Activated CD8-positive, alpha-beta memory T cell treated with anti-CD3 and anti-CD28 coated beads, Interleukin-2, amount 50 U/mL, for 24 hours (primary cell): ENCODE results near the gene IER5.

ENCODE experiments used
- DNase-seq: peaks from one replicate; pipeline ENCODE4 v3.0.0-alpha.2; 2020; ENCODE audit errors: extremely low read depth

The IER5 gene

DNA sequence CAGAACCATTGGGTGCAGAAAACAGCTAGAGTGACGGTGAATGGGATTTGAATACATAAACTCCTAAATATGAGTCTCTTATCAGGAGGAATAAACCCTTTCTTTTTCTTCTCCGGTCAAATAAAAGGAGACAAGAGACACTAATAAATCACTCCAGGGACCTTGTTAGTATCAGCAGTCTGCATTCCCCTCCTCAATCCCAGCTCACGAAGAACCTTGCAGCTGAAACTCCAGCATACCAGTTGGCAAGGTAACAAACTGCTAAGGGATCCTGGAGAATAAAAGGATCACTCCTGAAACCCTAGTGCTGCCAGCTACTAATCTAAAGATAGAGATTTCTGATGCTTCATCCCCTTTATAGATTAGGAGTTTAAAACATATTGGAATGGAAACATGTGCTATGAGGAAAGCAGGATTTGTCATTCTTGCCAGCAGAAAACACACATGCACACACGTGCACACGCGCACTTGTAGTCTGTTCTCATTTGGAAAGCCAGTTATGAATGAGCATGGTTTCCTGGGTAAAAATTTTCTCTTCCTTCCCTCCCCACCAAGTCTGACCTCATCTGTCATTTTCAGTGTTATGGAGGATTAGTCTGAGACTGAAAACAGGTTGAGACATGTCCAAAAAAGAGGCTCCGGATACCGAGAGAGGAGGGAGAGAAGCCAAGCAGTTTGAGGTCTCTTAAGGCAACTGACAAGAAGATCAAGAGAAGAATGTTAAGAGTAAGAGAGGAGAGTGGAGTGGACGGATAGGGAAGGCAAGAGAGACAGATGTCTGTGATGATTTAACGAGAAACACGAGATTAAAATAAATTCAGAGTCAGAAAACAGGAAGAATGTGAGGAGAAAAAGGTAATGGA is 10.9 kb downstream of the IER5 start:
- DNase-seq, result no peak

DNA sequence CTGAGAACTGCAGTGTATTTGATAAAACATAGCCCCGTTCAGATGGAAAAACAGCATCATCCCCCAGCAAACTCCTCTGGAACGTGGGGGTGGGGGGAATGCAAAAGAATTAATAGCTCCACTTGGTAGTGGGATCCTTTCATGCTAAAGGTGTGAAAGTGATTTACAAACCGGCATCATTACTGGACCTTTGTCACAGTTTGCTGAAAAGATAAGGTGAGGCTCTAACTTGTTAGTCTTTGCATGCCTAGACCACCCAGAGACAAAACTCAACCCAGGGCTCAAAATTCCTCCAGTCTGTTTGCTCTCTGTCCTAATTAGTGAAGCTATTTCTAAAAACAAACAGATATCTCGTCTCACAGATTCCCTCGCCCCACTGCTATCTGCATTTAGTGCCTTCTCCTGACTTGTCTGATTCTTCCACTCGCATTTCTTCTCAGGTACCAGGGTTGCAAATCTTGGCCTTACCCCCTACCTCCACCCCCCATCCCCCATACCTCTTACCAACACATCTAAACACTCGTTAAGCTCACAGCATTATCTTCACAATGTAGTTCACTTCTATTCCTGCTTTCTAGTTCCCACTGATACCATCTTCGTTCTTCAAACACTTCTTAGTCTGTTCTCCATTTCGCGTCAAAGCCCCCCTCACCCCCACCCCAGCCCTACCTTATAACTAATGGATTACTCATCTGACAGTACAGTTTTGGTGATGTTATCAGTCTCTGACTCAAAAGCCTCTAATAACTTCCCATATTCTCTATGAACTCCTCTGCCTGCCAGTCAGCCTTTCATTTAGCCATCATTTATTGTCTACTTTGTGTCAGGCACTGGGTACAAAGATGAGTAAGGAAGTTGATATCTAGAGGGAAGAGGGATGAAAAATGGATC is 11.8 kb downstream of the IER5 start:
- no peak for DNase-seq

DNA sequence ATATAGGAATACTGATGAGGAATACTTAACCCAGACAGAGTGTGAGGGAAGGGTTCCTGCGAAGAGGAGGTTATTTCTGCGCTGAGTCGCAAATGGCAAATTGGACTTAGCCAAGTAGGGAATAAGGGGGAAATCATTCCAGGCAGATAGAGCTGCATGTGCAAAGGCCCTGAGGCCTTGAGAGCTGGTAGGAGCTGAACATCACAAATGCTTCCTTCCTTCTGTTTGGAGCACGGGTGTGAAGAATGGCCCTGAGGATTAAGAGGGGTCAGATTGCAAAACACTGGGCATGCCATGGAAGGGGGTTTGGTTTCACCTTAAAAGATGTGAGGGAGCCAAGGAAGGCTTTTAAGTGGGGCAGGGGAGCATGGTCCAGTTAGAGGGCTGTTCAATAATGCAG is 12.4 kb downstream of the IER5 start:
- no peak for DNase-seq

DNA sequence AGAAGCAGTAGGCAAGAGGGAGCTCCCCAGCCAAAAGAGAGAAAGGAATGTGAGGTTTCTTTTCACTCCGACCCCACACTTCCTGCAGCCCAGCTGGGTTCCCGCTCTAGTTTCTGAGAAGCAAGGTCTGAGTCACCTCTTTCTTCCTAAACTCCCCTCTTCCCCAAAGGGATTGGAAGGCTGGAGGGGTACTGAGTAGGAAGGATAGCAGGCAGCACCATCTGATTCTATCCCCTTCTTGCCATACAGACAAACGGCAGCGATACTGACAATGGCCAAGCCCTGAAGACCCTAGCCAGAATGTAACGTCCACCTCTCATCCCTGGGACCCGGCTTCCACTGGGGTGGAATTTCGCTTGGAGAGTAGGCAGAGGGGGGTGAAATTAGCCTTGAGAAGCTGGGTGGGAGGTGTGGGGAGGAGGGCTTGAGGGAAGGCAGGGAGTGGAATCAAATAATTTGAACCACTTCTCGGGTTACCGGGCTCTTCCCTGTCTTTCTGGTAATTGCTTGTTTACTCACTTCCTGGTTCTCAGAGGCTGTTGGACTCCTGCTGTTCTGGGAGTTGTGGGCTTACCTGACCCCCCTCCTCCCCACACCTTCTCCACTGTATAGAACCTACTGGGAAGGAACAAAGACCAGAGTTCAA is 13.2 kb downstream of the IER5 start:
- DNase-seq, result no peak

GRCh38 chr1:181102841-181103240 is 14.3 kb downstream of the IER5 start:
- no peak for DNase-seq

- no peak for DNase-seq
Observed at GRCh38 chr1:181103399-181103798, 14.9 kb downstream of the IER5 start.

DNA sequence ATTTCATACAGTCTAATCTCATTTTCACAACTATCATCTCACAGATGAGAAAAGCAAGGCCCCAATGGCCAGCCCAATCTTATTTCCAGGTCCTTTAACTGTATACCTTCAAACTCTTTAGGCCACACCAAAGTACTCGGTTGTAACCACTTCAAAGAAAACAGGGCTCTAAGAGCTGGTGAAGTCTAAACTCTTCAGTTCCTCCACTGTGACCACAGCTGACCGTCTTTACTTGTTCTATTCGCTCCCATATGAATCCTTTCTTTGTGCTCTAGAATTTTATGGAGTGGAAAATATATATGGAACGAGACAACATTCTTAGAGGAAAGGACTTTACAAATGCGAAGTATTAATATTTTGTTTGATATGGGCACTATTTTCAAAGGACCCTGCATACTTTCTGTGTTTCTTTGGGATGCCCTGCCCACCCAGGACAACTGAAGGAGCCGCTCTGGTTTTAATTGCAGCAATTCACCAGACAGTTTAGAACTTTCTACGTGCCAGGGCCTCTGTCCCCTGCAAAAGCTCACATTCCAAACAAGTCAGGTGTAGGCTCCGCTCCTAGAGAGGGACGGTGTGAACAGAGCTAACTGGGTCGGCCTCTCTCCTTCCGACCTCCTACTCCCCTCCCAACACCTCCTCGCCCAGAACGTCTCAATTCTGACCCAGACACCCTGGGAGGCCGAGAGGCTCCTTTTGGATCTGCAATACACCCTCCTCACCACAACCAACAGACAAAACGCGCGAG is 15.7 kb downstream of the IER5 start:
- DNase-seq, result no peak

GRCh38 chr1:181104790-181105133 is 16.3 kb downstream of the IER5 start:
- no peak for DNase-seq

- DNase-seq, result peak; percentile 77
Observed at GRCh38 chr1:181105134-181106021, 16.9 kb downstream of the IER5 start.

DNA sequence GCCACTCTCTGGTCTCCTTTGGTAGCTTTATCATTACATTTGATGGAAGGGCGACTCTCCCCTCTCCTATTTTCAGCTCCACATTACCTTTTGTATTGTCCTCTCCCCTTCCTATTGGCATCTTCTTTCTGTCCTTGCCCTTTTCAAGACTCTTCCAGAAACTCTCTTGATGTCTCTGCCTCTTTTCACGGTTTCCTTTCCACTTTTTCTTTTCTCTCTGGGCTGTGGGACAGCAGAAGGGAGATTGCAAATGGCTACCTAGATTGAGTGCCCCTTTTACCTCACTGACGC is 17.5 kb downstream of the IER5 start:
- DNase-seq, result no peak

DNA sequence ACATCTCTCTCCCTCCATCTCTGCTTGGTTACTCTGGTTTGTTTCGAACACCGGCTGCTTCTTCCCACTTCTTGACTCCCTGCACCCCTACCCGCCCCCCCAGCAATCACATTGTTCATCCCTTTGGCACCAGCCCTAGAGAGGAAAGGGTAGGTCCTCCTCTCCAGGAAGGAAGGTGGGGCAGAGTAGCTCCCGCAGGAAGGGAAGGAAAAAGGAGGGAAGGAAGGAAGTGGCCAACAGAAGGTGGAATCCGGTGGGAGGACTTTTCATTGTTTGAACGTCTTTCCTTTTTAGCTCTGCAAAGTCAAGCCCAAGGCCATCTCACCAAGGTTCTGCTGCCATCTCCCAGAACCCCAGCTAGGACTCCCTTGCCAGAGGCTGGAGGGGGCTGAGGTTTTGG is 18.0 kb downstream of the IER5 start:
- DNase-seq, result no peak

DNA sequence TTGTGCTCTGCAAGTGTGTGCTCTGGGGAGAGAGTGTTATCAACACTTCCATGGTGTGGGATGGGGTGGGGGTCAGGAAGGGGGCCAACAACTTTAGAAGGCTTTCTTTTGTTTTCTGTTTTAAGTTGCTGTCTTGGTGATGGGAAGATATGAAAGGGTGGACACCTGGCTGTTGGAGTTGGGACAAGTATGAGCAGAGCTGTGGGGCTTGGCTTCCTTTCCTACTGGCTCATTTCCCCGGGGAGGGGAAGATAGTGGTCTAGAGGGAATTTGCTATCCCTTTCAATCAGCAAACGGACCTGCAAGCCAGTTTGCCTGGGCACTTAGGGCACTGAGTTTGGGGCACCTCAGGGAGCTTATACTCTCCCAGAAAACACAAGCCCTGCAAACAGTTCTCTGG is 19.2 kb downstream of the IER5 start:
- DNase-seq, result no peak

DNA sequence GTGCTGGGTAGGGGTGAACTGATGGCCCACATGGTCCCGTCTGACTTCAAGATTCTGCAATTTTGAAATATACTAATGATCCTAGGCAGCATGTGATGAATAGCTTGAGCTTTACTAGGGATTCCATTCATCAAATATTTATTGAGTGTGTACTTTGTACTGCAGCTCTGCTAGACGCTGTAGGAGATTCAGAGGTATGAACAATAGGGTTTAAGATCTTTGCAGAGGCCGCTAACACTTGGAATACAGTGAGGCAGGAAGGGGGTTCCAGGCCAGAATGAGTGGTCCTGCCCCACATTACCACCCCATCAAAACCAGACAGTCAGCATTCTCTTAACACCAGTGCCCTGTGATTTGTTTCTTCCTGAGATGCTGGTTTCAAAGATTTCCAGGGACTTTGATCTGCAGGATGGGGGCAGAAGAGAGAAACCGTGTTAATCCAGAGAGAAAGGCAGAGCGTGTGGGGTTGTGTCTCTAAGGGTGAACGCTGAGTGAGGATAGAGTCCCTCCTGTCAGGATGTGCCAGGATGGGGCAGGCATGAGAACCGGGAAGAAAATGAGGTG is 19.9 kb downstream of the IER5 start:
- no peak for DNase-seq

GRCh38 chr1:181110013-181110412 is 21.5 kb downstream of the IER5 start:
- no peak for DNase-seq

DNA sequence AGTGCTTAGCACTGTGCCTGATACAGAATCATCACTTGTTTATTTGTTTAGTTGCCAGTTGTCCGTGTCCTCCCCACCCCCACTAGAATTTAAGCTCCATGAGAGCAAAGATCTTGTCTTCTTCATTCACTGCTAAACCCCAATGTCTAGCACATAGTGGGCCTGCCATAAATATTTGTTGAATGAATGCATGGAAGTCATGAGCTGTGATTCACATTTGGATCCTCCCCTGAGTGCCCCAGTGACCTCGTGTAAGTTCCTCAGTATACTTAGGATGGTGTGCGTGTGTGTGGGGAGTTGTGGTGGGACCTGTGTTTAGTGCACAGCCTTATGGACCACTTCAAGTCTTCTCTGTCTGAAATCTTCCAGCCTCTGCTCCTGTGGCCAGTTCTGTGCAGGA is 23.1 kb downstream of the IER5 start:
- no peak for DNase-seq

- DNase-seq, result no peak
Observed at GRCh38 chr1:181112071-181112929, 23.8 kb downstream of the IER5 start.

DNA sequence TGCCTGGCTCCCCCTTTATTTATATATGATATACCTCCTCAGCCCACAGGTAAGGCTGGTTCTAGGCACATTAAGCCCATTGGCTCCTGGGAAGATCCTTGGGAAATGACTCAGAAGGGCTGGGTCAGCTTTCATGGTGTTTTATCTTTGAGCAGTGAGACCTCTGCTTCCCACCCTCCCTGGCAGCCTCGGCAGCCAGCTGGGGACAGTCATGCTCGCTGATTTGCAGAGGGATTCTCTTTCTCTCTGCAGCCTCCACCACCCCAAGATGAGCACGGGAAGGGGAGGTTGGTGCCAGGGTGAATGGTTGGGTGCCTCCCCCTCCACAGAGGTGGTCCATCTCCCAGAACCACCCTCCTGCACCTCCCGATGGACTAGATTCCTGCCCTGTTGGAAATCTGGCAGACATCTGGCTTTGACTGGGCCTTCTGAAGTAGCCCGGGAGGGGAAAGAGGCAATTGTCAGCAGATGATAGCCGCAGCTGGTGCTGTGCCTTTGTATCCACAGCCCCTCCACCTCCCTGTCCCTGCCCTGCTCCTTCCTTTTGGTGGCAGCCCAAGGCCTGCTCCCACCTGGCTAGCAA is 24.6 kb downstream of the IER5 start:
- DNase-seq, result no peak

- no peak for DNase-seq
Observed at GRCh38 chr1:181114574-181115367, 26.3 kb downstream of the IER5 start.

GRCh38 chr1:181115368-181115684 is 26.8 kb downstream of the IER5 start:
- no peak for DNase-seq
